HG03064 (cell line): ENCODE measurements around the gene ODAPH.
"Not testable (repeated sequence)": the region's sequence is repeated elsewhere in the genome, so short reads cannot be mapped to it uniquely, and the experiment has no call there.

Source experiments
- ATAC-seq: cut with Tn5 transposase; IDR thresholded peaks from one replicate; pipeline ENCODE4 v1.9.1; 2021; ENCODE audit warnings: low read depth; ENCODE audit not compliant: unreplicated experiment

Gene ODAPH

GRCh38 chr4:75555294-75556164 is at the start of gene ODAPH:
Gene ODAPH (plus strand): TSS chr4:75556066. CDS start chr4:75556083, 17 bp downstream.
- ATAC-seq = no peak

DNA sequence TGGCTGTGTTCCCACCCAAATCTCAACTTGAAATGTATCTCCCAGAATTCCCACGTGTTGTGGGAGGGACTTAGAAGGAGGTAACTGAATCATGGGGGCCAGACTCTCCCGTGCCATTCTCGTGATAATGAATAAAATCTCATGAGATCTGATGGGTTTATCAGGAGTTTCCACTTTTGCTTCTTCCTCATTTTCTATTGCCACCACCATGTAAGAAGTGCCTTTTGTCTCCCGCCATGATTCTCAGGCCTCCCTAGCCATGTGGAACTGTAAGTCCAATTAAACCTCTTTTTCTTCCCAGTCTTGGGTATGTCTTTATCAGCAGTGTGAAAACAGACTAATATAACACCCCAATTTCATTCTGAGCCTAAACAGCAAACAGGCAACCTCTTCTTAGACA is 46.3 kb upstream of the ODAPH start:
- not testable (repeated sequence) for ATAC-seq

GRCh38 chr4:75511841-75512240 is 44.0 kb upstream of the ODAPH start:
- no peak for ATAC-seq

DNA sequence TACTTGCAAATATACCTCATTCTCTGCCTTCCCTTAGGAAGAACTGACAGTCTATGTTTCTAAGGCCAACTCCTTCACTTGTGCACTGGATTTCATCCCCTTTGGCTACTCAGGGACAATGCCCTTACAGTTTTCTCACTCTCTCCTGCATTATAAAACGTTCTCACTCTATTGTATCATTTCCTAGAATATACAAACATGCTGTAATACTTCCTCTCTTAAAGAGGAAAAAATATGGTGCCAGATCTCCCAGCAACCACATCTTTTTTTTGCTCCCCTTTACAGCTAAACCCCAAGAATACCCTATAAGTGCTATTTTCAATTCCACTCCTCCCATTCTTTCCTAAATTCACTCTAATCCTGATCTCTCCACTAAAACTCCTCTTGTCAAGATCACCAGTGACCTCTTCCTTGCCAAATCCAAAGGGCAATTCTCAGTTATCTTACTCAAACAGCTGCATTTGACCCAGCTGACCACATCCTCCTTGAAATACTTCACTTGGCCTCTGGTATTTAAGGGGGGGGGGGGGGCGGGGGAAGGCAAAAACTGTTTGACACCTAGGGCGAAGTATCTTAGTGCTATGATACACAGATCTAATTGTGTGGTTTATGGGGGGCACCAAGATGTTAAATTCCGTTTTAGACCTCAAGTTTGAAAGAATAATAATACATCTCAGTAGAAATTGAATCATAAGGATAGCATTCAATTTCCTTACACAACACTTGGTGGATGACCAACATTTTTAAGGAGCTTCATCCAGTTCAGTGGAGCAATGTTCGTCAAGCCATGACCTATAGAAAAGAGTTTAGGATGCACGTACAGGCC is 43.3 kb upstream of the ODAPH start:
- ATAC-seq = no peak

DNA sequence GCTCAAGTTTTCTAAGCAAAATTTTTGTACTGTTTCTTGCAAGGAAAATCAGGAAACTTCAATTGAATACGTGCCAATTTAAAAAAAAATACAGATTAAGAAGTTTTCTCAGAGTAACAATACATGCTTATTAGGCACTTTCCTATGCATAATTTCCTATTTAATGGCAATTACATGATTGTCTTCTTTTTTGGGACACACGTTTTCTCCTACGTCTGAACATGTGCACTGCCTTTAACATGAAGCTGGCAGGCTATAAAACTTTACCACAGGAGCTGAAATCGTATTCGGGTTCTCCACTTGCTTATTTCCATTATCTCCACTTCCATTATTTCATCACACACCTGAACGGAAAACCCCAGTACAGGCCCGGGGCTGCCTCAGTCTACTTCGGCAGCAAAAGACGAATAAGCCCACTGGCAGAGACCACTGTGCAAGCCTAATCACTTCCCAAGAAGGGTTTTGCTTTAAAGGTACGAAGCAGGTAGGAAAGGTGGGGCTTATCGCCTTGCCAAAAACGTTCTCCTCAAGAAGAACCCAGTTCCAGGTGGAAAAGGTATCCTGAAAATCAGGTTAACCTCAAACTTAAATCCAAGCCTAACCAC is 42.2 kb upstream of the ODAPH start:
- no peak for ATAC-seq

DNA sequence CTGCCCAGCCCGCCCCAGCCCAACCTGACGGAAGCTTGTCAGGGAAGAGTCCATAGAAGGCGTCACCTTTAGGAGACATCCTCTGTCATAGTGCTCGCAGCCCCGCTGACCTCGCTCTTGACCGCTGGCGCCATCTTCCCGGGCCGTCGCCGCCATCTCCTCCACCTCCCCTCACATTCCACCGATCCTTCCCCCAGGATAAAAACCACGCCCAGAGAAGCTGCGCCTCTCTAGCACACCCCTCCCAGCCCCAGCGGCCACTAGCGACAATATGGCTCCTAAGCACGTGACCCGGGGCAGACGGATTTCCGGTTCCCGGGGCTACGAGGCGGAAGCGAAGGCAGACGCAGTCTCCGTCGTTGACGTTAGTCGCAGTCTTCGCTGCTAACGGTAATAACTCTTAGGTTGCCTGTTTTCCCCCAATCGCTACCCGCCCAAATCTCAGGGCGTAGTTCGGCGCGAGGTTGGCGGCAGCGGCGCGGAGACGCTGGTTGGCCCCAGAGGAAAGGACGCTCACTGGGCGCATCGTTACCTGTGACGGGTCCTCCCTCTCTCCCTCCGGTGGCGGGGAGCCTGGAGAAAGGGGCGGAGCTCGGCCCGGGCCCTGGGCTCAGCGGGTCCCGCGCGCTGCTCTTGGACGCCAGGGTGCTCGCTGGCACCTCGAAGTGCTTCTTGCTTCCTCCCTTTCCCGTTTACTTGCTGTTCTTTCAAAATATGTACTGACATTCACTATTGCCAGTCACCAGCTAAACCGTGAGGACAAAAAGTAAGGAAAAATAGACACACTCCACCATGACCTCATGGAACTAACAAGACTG is 41.5 kb upstream of the ODAPH start, which contains the start of the genes RCHY1 and THAP6:
TSS of gene RCHY1 (minus strand) at position 273 of the 818 bp plus-strand sequence. CDS start at position 156, 117 bp downstream.
TSS of gene THAP6 (plus strand) at position 343 of the 818 bp plus-strand sequence. CDS start 980 bp downstream, outside the sequence.
- peak; percentile 92 for ATAC-seq

GRCh38 chr4:75514949-75515612 is 40.8 kb upstream of the ODAPH start:
- peak; percentile 6 for ATAC-seq

DNA sequence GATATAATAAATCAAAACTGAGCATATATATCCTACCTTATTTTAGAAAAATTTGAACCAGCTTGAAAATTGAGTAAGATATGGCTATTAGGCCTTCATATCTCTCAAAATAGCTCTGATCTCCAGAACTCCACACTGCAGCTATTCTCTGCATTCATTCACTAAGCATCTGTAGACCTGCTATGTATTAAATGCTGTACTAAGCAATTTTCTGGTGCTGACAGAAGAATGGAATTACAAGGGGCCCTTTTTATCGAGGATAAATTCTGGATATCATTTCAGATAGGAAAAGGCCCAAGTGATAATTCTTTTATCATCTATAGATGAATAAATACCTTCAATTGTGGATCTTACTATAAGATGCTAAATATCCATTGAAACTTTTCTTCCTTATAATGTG is 39.7 kb upstream of the ODAPH start:
- ATAC-seq = no peak

GRCh38 chr4:75519452-75519851 is 36.4 kb upstream of the ODAPH start:
- ATAC-seq = not testable (repeated sequence)

- no peak for ATAC-seq
Measured at GRCh38 chr4:75525086-75525485, 30.8 kb upstream of the ODAPH start.

- ATAC-seq = no peak
Measured at GRCh38 chr4:75525910-75526309, 30.0 kb upstream of the ODAPH start.

- ATAC-seq = no peak
Measured at GRCh38 chr4:75527482-75527881, 28.4 kb upstream of the ODAPH start.

DNA sequence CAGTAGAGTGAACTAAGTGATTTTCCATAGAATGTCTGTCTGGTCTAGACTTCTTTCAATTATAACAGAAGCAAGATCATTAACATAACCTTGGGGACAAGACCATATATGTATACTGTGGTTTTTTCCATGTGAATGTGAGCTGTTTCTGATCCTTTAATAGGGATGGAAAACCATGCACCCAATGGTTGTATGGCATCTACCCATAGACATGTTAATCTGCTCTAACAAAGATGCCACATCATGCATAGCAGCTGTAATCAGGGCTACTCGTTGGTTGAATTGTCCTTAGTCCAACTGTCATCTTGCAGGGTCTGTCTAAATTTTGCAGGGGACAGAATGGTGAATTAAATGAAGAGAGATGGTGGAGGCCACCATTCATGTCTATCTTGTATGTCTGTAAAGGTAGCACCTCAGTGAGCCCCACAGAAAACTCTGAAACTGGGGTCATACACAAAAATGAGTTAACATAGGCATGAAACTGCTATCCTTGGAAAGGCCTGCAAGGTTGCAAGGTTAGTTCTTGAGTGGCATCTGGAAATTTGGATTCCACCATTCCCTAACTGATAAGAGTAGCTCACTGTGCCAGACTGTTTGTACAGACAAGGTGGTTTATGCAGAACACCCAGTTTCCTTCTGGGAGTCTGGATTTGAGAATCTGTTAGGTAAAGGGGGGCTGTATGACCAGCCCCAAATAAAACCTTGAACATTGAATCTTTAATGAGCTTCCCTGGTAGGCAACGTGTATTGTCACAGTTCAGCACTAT is 25.1 kb upstream of the ODAPH start:
- ATAC-seq = no peak

DNA sequence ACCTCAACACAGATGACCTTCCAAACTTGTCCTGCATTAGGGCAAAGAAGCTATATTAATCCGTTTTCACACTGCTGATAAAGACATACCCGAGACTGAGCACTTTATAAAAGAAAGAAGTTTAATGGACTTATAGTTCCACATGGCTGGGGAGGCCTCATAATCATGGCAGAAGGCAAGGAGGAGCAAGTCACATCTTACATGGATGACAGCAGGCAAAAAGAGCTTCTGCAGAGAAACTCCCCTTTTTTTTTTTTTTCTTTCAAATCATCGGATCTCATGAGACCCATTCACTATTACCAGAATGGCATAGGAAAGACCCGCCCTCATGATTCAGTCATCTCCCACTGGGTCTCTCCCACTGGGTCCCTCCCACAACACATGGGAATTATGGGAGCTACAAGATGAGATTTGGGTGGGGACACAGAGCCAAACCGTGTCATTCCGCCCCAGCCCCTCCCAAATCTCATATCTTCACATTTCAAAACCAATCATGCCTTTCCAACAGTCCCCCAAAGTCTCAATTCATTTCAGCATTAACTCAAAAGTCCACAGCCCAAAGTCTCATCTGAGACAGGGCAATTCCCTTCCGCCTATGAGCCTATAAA is 24.2 kb upstream of the ODAPH start:
- not testable (repeated sequence) for ATAC-seq

DNA sequence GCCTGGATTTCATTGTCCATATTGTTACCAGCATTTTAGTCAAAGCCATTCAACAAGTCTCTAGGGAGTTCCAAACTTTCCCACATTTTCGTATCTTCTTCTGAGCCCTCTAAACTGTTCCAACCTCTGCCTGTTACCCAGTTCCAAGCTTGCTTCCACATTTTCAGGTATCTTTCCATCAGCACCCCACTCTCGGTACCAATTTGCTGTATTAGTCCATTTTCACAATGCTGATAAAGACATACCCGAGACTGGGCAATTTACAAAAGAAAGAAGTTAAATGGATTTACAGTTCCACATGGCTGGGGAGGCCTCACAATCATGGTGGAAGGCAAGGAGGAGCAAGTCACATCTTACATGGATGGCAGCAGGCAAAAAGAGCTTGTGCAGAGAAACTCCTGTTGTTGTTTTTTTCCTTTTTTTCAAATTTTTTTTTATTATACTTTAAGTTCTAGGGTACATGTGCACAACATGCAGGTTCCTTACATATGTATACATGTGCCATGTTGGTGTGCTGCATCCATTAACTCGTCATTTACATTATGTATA is 22.5 kb upstream of the ODAPH start:
- ATAC-seq = not testable (repeated sequence)

DNA sequence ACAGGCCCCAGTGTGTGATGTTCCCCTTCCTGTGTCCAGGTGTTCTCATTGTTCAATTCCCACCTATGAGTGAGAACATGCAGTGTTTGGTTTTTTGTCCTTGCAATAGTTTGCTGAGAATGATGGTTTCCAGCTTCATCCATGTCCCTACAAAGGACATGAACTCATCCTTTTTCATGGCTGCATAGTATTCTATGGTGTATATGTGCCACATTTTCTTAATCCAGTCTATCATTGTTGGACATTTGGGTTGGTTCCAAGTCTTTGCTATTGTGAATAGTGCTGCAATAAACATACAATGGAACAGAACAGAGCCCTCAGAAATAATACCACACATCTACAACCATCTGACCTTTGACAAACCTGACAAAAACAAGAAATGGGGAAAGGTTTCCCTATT is 21.9 kb upstream of the ODAPH start:
- ATAC-seq = not testable (repeated sequence)

- ATAC-seq = not testable (repeated sequence)
Measured at GRCh38 chr4:75537308-75537707, 18.6 kb upstream of the ODAPH start.

DNA sequence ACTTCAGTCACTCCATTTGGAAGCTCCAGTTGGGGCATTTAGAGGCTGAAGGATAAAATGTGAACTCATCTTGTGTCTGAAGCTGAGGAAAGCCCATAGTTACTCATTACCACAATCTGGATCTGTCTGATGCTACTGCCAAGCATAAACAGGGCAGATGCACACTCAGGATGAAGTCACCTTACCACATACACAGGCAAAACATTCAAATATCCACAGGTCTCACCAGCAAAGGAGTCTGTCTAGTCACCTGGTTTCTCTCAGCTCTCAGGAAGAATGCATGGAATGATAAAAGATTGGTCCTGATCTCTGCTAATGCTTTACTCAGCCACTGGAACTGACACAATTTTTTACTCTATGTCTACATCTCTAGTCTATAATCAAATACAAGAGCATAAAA is 13.0 kb upstream of the ODAPH start:
- no peak for ATAC-seq
